ENCODE results near the gene RRAGD.

Gene RRAGD

DNA sequence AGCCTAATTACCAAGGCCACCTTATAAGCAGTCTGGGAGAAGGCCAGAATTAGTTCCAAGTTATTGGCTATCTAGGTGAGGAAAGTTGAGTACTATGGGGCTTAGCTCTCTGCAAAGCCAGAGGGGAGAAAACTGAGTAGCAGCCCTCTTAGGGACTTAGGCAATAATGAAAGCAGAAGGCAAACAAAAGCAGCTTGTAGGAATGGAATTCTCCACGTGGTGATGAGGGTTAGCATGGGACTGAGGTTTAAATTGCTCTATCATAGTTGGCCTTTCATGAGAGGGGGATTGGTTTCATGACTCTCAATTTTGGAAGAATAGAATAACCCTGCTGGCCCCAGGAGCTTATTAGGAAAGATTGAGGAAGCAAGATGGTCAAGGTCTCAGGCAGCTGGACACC lies 52.5 kb downstream of the RRAGD start:
- H3K36me3 ChIP-seq (ENCODE audit: control insufficient read depth, insufficient read depth, low read length) = no peaks in the 10 kb centered on the region
- H3K27me3 ChIP-seq (replicated peaks; ENCODE audit: control insufficient read depth, insufficient read depth, low read length, poor library complexity, severe bottlenecking) = no peaks in the 10 kb centered on the region
- H3K27ac ChIP-seq (ENCODE audit: insufficient read depth, low read length, poor library complexity, severe bottlenecking) = no peak overlapping the region
- no peak for DNase-seq
- peaks cover 4% of the 10 kb centered on the region for H3K4me1 ChIP-seq (ENCODE audit: control insufficient read depth, insufficient read depth, low read length, poor library complexity, severe bottlenecking)
- H3K4me3 ChIP-seq (ENCODE audit: insufficient read depth, low read depth, low read length, poor library complexity, severe bottlenecking) = no peak overlapping the region
- no peaks in the 10 kb centered on the region for H3K9me3 ChIP-seq (ENCODE audit: control insufficient read depth, low read length)

- peaks cover 10% of the 10 kb centered on the region for H3K4me1 ChIP-seq (ENCODE audit: control insufficient read depth, insufficient read depth, low read length, poor library complexity, severe bottlenecking)
- H3K27ac ChIP-seq (ENCODE audit: insufficient read depth, low read length, poor library complexity, severe bottlenecking) = no peak overlapping the region
- H3K36me3 ChIP-seq (ENCODE audit: control insufficient read depth, insufficient read depth, low read length) = no peaks in the 10 kb centered on the region
- no peak for DNase-seq
- H3K27me3 ChIP-seq (replicated peaks; ENCODE audit: control insufficient read depth, insufficient read depth, low read length, poor library complexity, severe bottlenecking) = no peaks in the 10 kb centered on the region
- peak overlapping the region; percentile 39 for H3K4me3 ChIP-seq (ENCODE audit: insufficient read depth, low read depth, low read length, poor library complexity, severe bottlenecking)
- H3K9me3 ChIP-seq (ENCODE audit: control insufficient read depth, low read length) = no peaks in the 10 kb centered on the region
Observed at GRCh38 chr6:89357390-89357789, 54.7 kb downstream of the RRAGD start.

DNA sequence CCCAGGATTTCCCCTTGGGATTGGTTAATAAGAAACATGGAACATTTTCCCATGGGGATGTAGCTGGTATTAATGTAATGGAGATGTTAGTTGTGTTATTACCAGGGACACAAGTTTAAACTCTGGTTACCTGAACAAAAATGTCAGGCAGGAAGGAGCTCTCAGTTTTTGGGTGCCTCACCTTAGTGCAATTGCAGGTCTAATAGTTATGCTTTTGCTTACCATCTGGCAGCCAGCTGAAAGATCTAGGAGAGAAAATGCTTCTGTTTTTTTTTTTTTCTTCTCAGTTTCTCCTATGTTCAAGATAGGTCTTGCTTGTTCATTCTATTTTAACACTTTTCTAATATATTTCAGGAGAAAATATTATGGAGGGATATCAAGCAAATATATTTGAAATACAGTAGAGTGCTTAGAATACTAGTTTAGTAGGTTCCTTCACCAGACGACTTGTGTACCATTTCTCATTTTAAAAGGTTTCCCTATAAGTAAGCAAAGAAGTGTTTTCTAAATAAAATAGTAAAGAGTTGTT lies 55.4 kb downstream of the RRAGD start:
- DNase-seq = no peak
- H3K4me3 ChIP-seq (ENCODE audit: insufficient read depth, low read depth, low read length, poor library complexity, severe bottlenecking) = peak overlapping the region; percentile 39
- no peak overlapping the region for H3K27ac ChIP-seq (ENCODE audit: insufficient read depth, low read length, poor library complexity, severe bottlenecking)

DNA sequence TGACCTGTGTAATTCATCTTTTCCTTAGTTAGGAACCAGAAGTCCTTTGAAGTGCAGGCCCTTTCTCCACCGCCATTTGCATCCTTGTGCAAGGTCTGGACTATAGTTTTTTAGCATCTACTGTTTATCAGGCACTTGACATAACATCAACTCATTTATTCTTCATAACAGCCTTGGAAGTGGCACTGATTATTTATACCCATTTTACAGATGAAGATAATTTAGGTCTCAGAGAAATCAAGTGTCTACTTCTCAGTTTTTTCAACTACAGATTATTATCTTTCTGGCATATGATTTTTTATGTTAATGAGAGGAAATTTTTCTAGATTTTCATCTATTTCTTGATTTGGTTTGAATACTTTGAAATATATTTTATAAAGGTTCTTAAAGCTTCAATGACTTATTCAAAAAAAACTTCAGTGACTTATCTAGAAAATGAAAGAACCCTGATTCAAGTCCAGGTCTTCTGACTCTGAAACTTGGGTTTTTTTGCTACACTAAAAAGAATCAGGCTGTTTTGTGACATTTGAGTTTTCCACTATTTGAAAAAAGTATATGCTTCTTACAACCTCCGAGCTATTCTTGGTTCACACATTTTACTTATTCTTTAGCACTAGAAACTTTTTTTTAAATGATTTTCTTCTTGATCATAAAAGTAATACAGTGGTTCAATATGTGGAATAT lies 56.4 kb downstream of the RRAGD start:
- Histone ChIP-seq H3K36me3 (ENCODE audit: control insufficient read depth, insufficient read depth, low read length) (no peaks in the 10 kb centered on the region), H3K9me3 (ENCODE audit: control insufficient read depth, low read length) (no peaks in the 10 kb centered on the region), H3K27me3 (replicated peaks; ENCODE audit: control insufficient read depth, insufficient read depth, low read length, poor library complexity, severe bottlenecking) (no peaks in the 10 kb centered on the region), H3K4me3 (ENCODE audit: insufficient read depth, low read depth, low read length, poor library complexity, severe bottlenecking) (no peak overlapping the region), H3K4me1 (ENCODE audit: control insufficient read depth, insufficient read depth, low read length, poor library complexity, severe bottlenecking) (peaks cover 17% of the 10 kb centered on the region), H3K27ac (ENCODE audit: insufficient read depth, low read length, poor library complexity, severe bottlenecking) (no peak overlapping the region)
- no peak for DNase-seq

More for the DNA sequence above, 55.4 kb downstream of the RRAGD start:
- Histone ChIP-seq H3K27me3 (replicated peaks; ENCODE audit: control insufficient read depth, insufficient read depth, low read length, poor library complexity, severe bottlenecking) (no peaks in the 10 kb centered on the region), H3K36me3 (ENCODE audit: control insufficient read depth, insufficient read depth, low read length) (no peaks in the 10 kb centered on the region), H3K4me1 (ENCODE audit: control insufficient read depth, insufficient read depth, low read length, poor library complexity, severe bottlenecking) (peaks cover 10% of the 10 kb centered on the region), H3K9me3 (ENCODE audit: control insufficient read depth, low read length) (no peaks in the 10 kb centered on the region)

GRCh38 chr6:89353702-89354392 lies 58.2 kb downstream of the RRAGD start:
- no peaks in the 10 kb centered on the region for H3K27me3 ChIP-seq (replicated peaks; ENCODE audit: control insufficient read depth, insufficient read depth, low read length, poor library complexity, severe bottlenecking)
- H3K9me3 ChIP-seq (ENCODE audit: control insufficient read depth, low read length) = no peaks in the 10 kb centered on the region
- H3K27ac ChIP-seq (ENCODE audit: insufficient read depth, low read length, poor library complexity, severe bottlenecking) = no peak overlapping the region
- no peak for DNase-seq
- peaks cover 17% of the 10 kb centered on the region for H3K4me1 ChIP-seq (ENCODE audit: control insufficient read depth, insufficient read depth, low read length, poor library complexity, severe bottlenecking)
- H3K36me3 ChIP-seq (ENCODE audit: control insufficient read depth, insufficient read depth, low read length) = no peaks in the 10 kb centered on the region
- no peak overlapping the region for H3K4me3 ChIP-seq (ENCODE audit: insufficient read depth, low read depth, low read length, poor library complexity, severe bottlenecking)

DNA sequence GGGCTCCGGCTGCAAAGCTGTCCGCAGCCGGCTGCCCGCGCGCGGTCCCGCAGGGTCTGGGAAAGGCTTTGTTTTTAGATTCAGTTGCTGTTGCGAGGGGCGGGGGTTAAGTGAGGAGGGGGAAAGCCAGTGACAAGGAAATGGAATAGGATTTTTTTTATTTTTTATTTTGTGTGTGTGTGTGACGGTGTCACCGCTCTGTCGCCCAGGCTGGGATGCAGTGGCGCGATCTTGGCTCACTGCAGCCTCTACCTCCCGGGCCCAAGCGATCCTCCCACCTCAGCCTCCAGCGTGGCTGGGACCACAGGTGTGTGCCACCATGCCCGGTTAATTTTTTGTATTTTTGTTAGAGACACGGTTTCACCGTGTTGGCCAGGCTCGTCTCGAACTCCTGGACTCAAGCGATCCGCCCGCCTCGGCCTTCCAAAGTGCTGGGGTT lies 58.9 kb downstream of the RRAGD start:
- no peak for DNase-seq
- Histone ChIP-seq H3K4me3 (ENCODE audit: insufficient read depth, low read depth, low read length, poor library complexity, severe bottlenecking) (peak overlapping the region; percentile 85), H3K9me3 (ENCODE audit: control insufficient read depth, low read length) (no peaks in the 10 kb centered on the region), H3K4me1 (ENCODE audit: control insufficient read depth, insufficient read depth, low read length, poor library complexity, severe bottlenecking) (peaks cover 20% of the 10 kb centered on the region), H3K36me3 (ENCODE audit: control insufficient read depth, insufficient read depth, low read length) (no peaks in the 10 kb centered on the region), H3K27me3 (replicated peaks; ENCODE audit: control insufficient read depth, insufficient read depth, low read length, poor library complexity, severe bottlenecking) (no peaks in the 10 kb centered on the region), H3K27ac (ENCODE audit: insufficient read depth, low read length, poor library complexity, severe bottlenecking) (peak overlapping the region; percentile 86)

DNA sequence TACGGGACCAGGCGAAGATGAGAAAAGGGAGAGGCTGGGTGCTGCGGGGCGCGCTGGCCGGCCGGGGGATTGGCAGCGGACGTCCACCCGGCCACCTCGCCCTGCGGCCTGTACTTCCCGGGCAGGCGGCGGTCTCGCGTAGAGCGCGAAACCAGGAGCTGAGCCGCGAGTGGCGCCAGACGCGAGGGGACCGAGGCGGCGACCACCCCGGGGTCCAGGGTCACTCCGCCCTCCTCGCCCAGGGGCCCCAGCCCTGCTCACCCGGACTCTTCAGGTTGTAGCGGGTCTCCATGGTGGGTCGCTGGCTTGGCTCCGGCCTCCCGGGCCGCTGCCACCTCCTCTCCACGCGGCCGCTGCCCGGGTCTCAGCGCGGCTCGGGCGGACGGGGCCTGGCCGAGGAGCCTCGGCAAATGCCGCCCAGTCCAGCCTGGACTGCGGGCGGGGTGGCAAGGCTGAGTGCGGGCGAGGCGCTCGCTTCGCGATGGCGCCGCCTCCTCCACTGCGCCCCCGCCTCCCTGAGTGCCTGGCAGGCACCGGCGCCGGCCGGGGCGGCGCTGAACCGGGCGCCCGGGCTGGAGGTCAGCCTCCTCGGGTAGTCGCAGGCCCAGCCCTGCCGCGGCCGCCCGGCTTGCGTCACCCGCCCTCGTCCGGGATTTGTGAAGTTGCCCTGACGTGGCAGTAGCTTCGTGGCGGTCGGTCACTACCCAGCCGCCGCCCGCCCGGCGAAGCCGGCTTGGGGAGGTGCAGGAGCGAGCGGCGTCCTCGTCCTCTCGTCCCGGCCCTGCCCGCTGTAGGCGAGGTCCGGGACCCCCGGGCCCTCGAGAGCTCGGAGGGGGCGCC lies 59.6 kb downstream of the RRAGD start, which contains the start of gene UBE2J1:
Gene UBE2J1, minus strand, starts transcription at position 445 of the 840 bp plus-strand sequence. Its CDS starts 153 bp downstream, at position 292.
- Histone ChIP-seq H3K36me3 (ENCODE audit: control insufficient read depth, insufficient read depth, low read length) (no peaks in the 10 kb centered on the region), H3K4me3 (ENCODE audit: insufficient read depth, low read depth, low read length, poor library complexity, severe bottlenecking) (peak within 1 kb of the TSS; percentile 85), H3K4me1 (ENCODE audit: control insufficient read depth, insufficient read depth, low read length, poor library complexity, severe bottlenecking) (peaks cover 22% of the 10 kb centered on the region), H3K9me3 (ENCODE audit: control insufficient read depth, low read length) (no peaks in the 10 kb centered on the region), H3K27ac (ENCODE audit: insufficient read depth, low read length, poor library complexity, severe bottlenecking) (peak within 1 kb of the TSS; percentile 86), H3K27me3 (replicated peaks; ENCODE audit: control insufficient read depth, insufficient read depth, low read length, poor library complexity, severe bottlenecking) (no peaks in the 10 kb centered on the region)
- DNase-seq = peak; percentile 57 to 71 (median 60)

GRCh38 chr6:89351671-89352277 lies 60.3 kb downstream of the RRAGD start:
- Histone ChIP-seq H3K27me3 (replicated peaks; ENCODE audit: control insufficient read depth, insufficient read depth, low read length, poor library complexity, severe bottlenecking) (no peaks in the 10 kb centered on the region), H3K36me3 (ENCODE audit: control insufficient read depth, insufficient read depth, low read length) (no peaks in the 10 kb centered on the region), H3K9me3 (ENCODE audit: control insufficient read depth, low read length) (no peaks in the 10 kb centered on the region), H3K4me1 (ENCODE audit: control insufficient read depth, insufficient read depth, low read length, poor library complexity, severe bottlenecking) (peaks cover 18% of the 10 kb centered on the region), H3K4me3 (ENCODE audit: insufficient read depth, low read depth, low read length, poor library complexity, severe bottlenecking) (peak overlapping the region; percentile 85), H3K27ac (ENCODE audit: insufficient read depth, low read length, poor library complexity, severe bottlenecking) (peak overlapping the region; percentile 86)
- DNase-seq = no peak

- Histone ChIP-seq H3K4me1 (ENCODE audit: control insufficient read depth, insufficient read depth, low read length, poor library complexity, severe bottlenecking) (peaks cover 18% of the 10 kb centered on the region), H3K9me3 (ENCODE audit: control insufficient read depth, low read length) (no peaks in the 10 kb centered on the region), H3K4me3 (ENCODE audit: insufficient read depth, low read depth, low read length, poor library complexity, severe bottlenecking) (no peak overlapping the region), H3K36me3 (ENCODE audit: control insufficient read depth, insufficient read depth, low read length) (no peaks in the 10 kb centered on the region), H3K27ac (ENCODE audit: insufficient read depth, low read length, poor library complexity, severe bottlenecking) (peak overlapping the region; percentile 86), H3K27me3 (replicated peaks; ENCODE audit: control insufficient read depth, insufficient read depth, low read length, poor library complexity, severe bottlenecking) (no peaks in the 10 kb centered on the region)
- DNase-seq = no peak
Observed at GRCh38 chr6:89350281-89350966, 61.6 kb downstream of the RRAGD start.
